IMR-90 (cell line): Measurements from ENCODE around the gene RPL35.

ENCODE experiments used
- BHLHE40 ChIP-seq: fragments of 150-350 bp; IDR thresholded peaks from 2 replicates; pipeline ENCODE4 v1.6.1; 2016; ENCODE audit warnings: mild to moderate bottlenecking, low read depth, low read length
- POLR2A ChIP-seq: IDR thresholded peaks from 2 replicates; pipeline ENCODE4 v1.6.1; 2012; ENCODE audit warnings: mild to moderate bottlenecking, low read depth, low read length

- TF ChIP-seq POLR2A = no peak
- no peak for TF ChIP-seq BHLHE40
These were observed 9.5 kb downstream of the RPL35 start for GRCh38 chr9:124852121-124852828.
